Measurements from ENCODE around the gene BAIAP2L1.

The BAIAP2L1 gene

DNA sequence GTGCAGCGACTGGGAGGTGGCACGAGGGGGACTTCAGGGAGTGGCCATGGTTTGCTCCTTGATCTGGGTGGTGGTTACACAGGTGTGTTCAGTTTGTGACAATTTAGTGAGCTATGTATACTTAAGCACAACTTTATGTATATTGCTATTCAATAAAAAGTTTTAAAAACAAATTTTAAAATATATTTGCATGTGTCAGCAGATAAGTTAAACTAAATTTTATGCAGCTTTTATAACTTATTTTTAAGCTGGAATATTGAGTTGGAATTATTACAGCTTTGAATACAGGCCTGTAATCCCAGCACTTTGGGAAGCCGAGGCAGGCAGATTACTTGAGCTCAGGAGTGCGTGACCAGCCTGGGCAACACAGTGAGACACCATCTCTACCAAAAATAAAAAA lies 5.4 kb downstream of the BAIAP2L1 start:
- H2BK5ac ChIP-seq (ENCODE audit: low read length), result no peak overlapping the region
- peaks cover 0 to 4% of the 10 kb centered on the region in 2 donors for H3K4me1 ChIP-seq (ENCODE audit: control insufficient read depth in 2 of 2, insufficient read depth in 1 of 2, low read depth in 1 of 2, low read length in 2 of 2)
- no peak overlapping the region for H2AFZ ChIP-seq (ENCODE audit: low read length)
- H2BK15ac ChIP-seq (ENCODE audit: low read length), result no peak overlapping the region
- no peak overlapping the region for H2BK12ac ChIP-seq (ENCODE audit: low read length)
- H3K14ac ChIP-seq (ENCODE audit: low read length), result no peak overlapping the region
- H3K27ac ChIP-seq (replicated peaks; ENCODE audit: low read length), result no peak overlapping the region
- no peak overlapping the region for H4K8ac ChIP-seq (ENCODE audit: low read depth, low read length)
- no peak overlapping the region for H4K91ac ChIP-seq (ENCODE audit: low read depth, low read length, poor library complexity)
- H3K27me3 ChIP-seq (ENCODE audit: control insufficient read depth in 3 of 3, insufficient read depth in 3 of 3, low read depth in 1 of 3, low read length in 3 of 3), result peaks cover 0 to 20% (median 0%) of the 10 kb centered on the region in 3 experiments
- peaks cover 3% of the 10 kb centered on the region for H3K79me1 ChIP-seq (ENCODE audit: low read depth, low read length)
- H3K18ac ChIP-seq (ENCODE audit: low read length), result no peak overlapping the region
- no peak overlapping the region for H3K23ac ChIP-seq (ENCODE audit: low read depth, low read length, poor library complexity)
- no peak for DNase-seq (ENCODE audit: low spot score)
- no peak overlapping the region for H3K4ac ChIP-seq (ENCODE audit: low read length)
- no peaks in the 10 kb centered on the region for H3K9me3 ChIP-seq (replicated peaks in 1 of 2; ENCODE audit: control insufficient read depth in 2 of 2, insufficient read depth in 1 of 2, low read depth in 1 of 2, low read length in 2 of 2)
- no peaks in the 10 kb centered on the region for H3K36me3 ChIP-seq (replicated peaks in 1 of 2; ENCODE audit: control insufficient read depth in 2 of 2, insufficient read depth in 2 of 2, low read length in 2 of 2)
- H3K4me3 ChIP-seq (ENCODE audit: low read length in 2 of 2), result no peak overlapping the region
- no peak overlapping the region for H3K4me2 ChIP-seq (ENCODE audit: insufficient read depth, low read length, poor library complexity, severe bottlenecking)
- no peak overlapping the region for H2AK5ac ChIP-seq (ENCODE audit: low read depth, low read length)
- no peak overlapping the region for H3K9ac ChIP-seq (ENCODE audit: low read depth, low read length, poor library complexity)
- WGBS, 2 donors (ENCODE audit: extremely low coverage in 2 of 2, insufficient read length in 2 of 2, insufficient replicate concordance in 1 of 2), result no CpG with 5 or more reads among the region's 4 CpGs
- H2BK120ac ChIP-seq (ENCODE audit: low read depth, low read length), result no peak overlapping the region

- Histone ChIP-seq H3K4me2 (ENCODE audit: insufficient read depth, low read length, poor library complexity, severe bottlenecking) (no peak overlapping the region), H4K91ac (ENCODE audit: low read depth, low read length, poor library complexity) (no peak overlapping the region), H3K79me1 (ENCODE audit: low read depth, low read length) (peaks cover 3% of the 10 kb centered on the region), H3K14ac (ENCODE audit: low read length) (no peak overlapping the region), H3K9me3 (replicated peaks in 1 of 2; ENCODE audit: control insufficient read depth in 2 of 2, insufficient read depth in 1 of 2, low read depth in 1 of 2, low read length in 2 of 2) (no peaks in the 10 kb centered on the region), H3K9ac (ENCODE audit: low read depth, low read length, poor library complexity) (no peak overlapping the region), H2BK15ac (ENCODE audit: low read length) (no peak overlapping the region), H3K4ac (ENCODE audit: low read length) (no peak overlapping the region), H2BK5ac (ENCODE audit: low read length) (no peak overlapping the region), H3K27ac (replicated peaks; ENCODE audit: low read length) (no peak overlapping the region), H3K27me3 (ENCODE audit: control insufficient read depth in 3 of 3, insufficient read depth in 3 of 3, low read depth in 1 of 3, low read length in 3 of 3) (peaks cover 0 to 14% (median 0%) of the 10 kb centered on the region in 3 experiments), H3K36me3 (replicated peaks in 1 of 2; ENCODE audit: control insufficient read depth in 2 of 2, insufficient read depth in 2 of 2, low read length in 2 of 2) (no peaks in the 10 kb centered on the region), H2BK12ac (ENCODE audit: low read length) (no peak overlapping the region), H2BK120ac (ENCODE audit: low read depth, low read length) (no peak overlapping the region), H3K4me3 (ENCODE audit: low read length in 2 of 2) (no peak overlapping the region), H2AFZ (ENCODE audit: low read length) (no peak overlapping the region), H3K23ac (ENCODE audit: low read depth, low read length, poor library complexity) (no peak overlapping the region), H3K4me1 (ENCODE audit: control insufficient read depth in 2 of 2, insufficient read depth in 1 of 2, low read depth in 1 of 2, low read length in 2 of 2) (peaks cover 0 to 2% of the 10 kb centered on the region in 2 donors), H2AK5ac (ENCODE audit: low read depth, low read length) (no peak overlapping the region), H4K8ac (ENCODE audit: low read depth, low read length) (no peak overlapping the region), H3K18ac (ENCODE audit: low read length) (no peak overlapping the region)
- WGBS, 2 donors (ENCODE audit: extremely low coverage in 2 of 2, insufficient read length in 2 of 2, insufficient replicate concordance in 1 of 2), result no CpG with 5 or more reads among the region's 5 CpGs
- no peak for DNase-seq (ENCODE audit: low spot score)
Measured at GRCh38 chr7:98394377-98394836, 6.5 kb downstream of the BAIAP2L1 start.

DNA sequence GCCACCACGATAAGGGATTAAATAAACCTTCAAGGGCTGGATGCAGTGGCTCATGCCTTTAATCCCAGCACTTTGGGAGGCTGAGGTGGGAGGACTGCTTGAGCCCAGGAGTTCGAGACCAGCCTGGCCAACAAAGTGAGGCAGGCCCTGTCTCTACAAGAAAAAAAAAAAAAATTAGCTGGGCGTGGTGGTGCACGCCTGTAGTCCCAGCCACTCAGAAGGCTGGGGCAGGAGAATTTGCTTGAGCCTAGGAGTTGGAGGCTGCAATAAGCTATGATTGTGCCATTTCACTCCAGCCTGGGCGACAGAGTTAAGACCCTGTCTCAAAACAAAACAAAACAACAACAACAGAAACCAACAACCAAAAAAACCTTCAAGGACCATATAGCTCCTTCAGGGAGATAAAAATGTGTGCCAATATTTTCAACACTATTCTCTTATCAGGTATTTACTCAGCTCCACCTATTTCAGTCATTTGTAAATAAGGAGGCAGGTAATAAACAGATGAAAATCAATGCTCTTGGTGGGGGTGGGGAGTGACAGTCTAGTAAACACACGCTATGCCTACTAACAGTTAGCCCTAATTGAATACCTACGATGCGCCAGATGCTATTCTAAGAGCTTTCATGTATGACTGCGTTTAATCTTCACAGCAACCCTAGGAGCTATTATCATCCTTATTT lies 13.2 kb downstream of the BAIAP2L1 start:
- no peak overlapping the region for H2BK15ac ChIP-seq (ENCODE audit: low read length)
- H4K91ac ChIP-seq (ENCODE audit: low read depth, low read length, poor library complexity), result no peak overlapping the region
- no peak overlapping the region for H3K23ac ChIP-seq (ENCODE audit: low read depth, low read length, poor library complexity)
- no peak overlapping the region for H2AK5ac ChIP-seq (ENCODE audit: low read depth, low read length)
- no peaks in the 10 kb centered on the region for H3K9me3 ChIP-seq (replicated peaks in 1 of 2; ENCODE audit: control insufficient read depth in 2 of 2, insufficient read depth in 1 of 2, low read depth in 1 of 2, low read length in 2 of 2)
- H3K4ac ChIP-seq (ENCODE audit: low read length), result no peak overlapping the region
- H3K27ac ChIP-seq (replicated peaks; ENCODE audit: low read length), result no peak overlapping the region
- H3K79me1 ChIP-seq (ENCODE audit: low read depth, low read length), result peaks cover 2% of the 10 kb centered on the region
- no peak overlapping the region for H2BK120ac ChIP-seq (ENCODE audit: low read depth, low read length)
- no peak overlapping the region for H2BK12ac ChIP-seq (ENCODE audit: low read length)
- no peak overlapping the region for H2BK5ac ChIP-seq (ENCODE audit: low read length)
- no peak overlapping the region for H3K9ac ChIP-seq (ENCODE audit: low read depth, low read length, poor library complexity)
- no peak overlapping the region for H3K18ac ChIP-seq (ENCODE audit: low read length)
- no peak overlapping the region for H3K4me3 ChIP-seq (ENCODE audit: low read length in 2 of 2)
- no peak overlapping the region for H3K14ac ChIP-seq (ENCODE audit: low read length)
- H4K8ac ChIP-seq (ENCODE audit: low read depth, low read length), result no peak overlapping the region
- DNase-seq (ENCODE audit: low spot score), result no peak
- H3K36me3 ChIP-seq (replicated peaks in 1 of 2; ENCODE audit: control insufficient read depth in 2 of 2, insufficient read depth in 2 of 2, low read length in 2 of 2), result no peaks in the 10 kb centered on the region
- WGBS, 2 donors (ENCODE audit: extremely low coverage in 2 of 2, insufficient read length in 2 of 2, insufficient replicate concordance in 1 of 2), result no CpG with 5 or more reads among the region's 9 CpGs
- no peak overlapping the region for H2AFZ ChIP-seq (ENCODE audit: low read length)
- H3K4me1 ChIP-seq (ENCODE audit: control insufficient read depth in 2 of 2, insufficient read depth in 1 of 2, low read depth in 1 of 2, low read length in 2 of 2), result peaks cover 0 to 4% of the 10 kb centered on the region in 2 donors
- no peak overlapping the region for H3K4me2 ChIP-seq (ENCODE audit: insufficient read depth, low read length, poor library complexity, severe bottlenecking)
- H3K27me3 ChIP-seq (ENCODE audit: control insufficient read depth in 3 of 3, insufficient read depth in 3 of 3, low read depth in 1 of 3, low read length in 3 of 3), result no peaks in the 10 kb centered on the region

- Histone ChIP-seq H3K14ac (ENCODE audit: low read length) (no peak overlapping the region), H3K4me2 (ENCODE audit: insufficient read depth, low read length, poor library complexity, severe bottlenecking) (no peak overlapping the region), H2AK5ac (ENCODE audit: low read depth, low read length) (no peak overlapping the region), H4K8ac (ENCODE audit: low read depth, low read length) (no peak overlapping the region), H3K4me3 (ENCODE audit: low read length in 2 of 2) (no peak overlapping the region), H3K79me1 (ENCODE audit: low read depth, low read length) (peaks cover 2% of the 10 kb centered on the region), H2BK12ac (ENCODE audit: low read length) (no peak overlapping the region), H3K9me3 (replicated peaks in 1 of 2; ENCODE audit: control insufficient read depth in 2 of 2, insufficient read depth in 1 of 2, low read depth in 1 of 2, low read length in 2 of 2) (no peaks in the 10 kb centered on the region), H3K18ac (ENCODE audit: low read length) (no peak overlapping the region), H3K23ac (ENCODE audit: low read depth, low read length, poor library complexity) (no peak overlapping the region), H3K9ac (ENCODE audit: low read depth, low read length, poor library complexity) (no peak overlapping the region), H3K27ac (replicated peaks; ENCODE audit: low read length) (no peak overlapping the region), H3K4me1 (ENCODE audit: control insufficient read depth in 2 of 2, insufficient read depth in 1 of 2, low read depth in 1 of 2, low read length in 2 of 2) (peaks cover 0 to 2% of the 10 kb centered on the region in 2 donors), H4K91ac (ENCODE audit: low read depth, low read length, poor library complexity) (no peak overlapping the region), H3K4ac (ENCODE audit: low read length) (no peak overlapping the region), H3K27me3 (ENCODE audit: control insufficient read depth in 3 of 3, insufficient read depth in 3 of 3, low read depth in 1 of 3, low read length in 3 of 3) (no peaks in the 10 kb centered on the region), H2BK5ac (ENCODE audit: low read length) (no peak overlapping the region), H3K36me3 (replicated peaks in 1 of 2; ENCODE audit: control insufficient read depth in 2 of 2, insufficient read depth in 2 of 2, low read length in 2 of 2) (no peaks in the 10 kb centered on the region), H2AFZ (ENCODE audit: low read length) (no peak overlapping the region), H2BK120ac (ENCODE audit: low read depth, low read length) (no peak overlapping the region), H2BK15ac (ENCODE audit: low read length) (no peak overlapping the region)
- DNase-seq (ENCODE audit: low spot score), result no peak
- no CpG with 5 or more reads among the region's 8 CpGs for WGBS, 2 donors (ENCODE audit: extremely low coverage in 2 of 2, insufficient read length in 2 of 2, insufficient replicate concordance in 1 of 2)
Measured at GRCh38 chr7:98387131-98387530, 13.8 kb downstream of the BAIAP2L1 start.
